HL-60 (cell line): ENCODE results near the gene CDH22.

Source experiments
- DNase-seq, 2 experiments: peaks; one replicate each; pipeline ENCODE4 v3.0.0-alpha.2; 2010 to 2020; ENCODE audit warnings: low read depth in 1 of 2, low spot score in 1 of 2
- H3K27ac ChIP-seq: fragments of 250-450 bp; sonication (Bioruptor Pico); replicated peaks from 2 replicates; pipeline ENCODE4 v1.5.1; 2020; ENCODE audit warnings: mild to moderate bottlenecking, moderate library complexity
- H3K27me3 ChIP-seq: fragments of 250-450 bp; sonication (Bioruptor Pico); 2 replicates; pipeline ENCODE4 v1.5.1; 2021; ENCODE audit warnings: mild to moderate bottlenecking, moderate library complexity; ENCODE audit not compliant: insufficient read depth, poor library complexity, severe bottlenecking
- H3K4me3 ChIP-seq: replicated peaks from 2 replicates; pipeline ENCODE4 v1.5.1; 2011; ENCODE audit warnings: mild to moderate bottlenecking, control low read depth, low read length; ENCODE audit not compliant: insufficient read depth
- GABPA ChIP-seq: IDR thresholded peaks from 2 replicates; pipeline ENCODE4 v1.6.1; 2012; ENCODE audit warnings: low read depth
- POLR2AphosphoS5 ChIP-seq: IDR thresholded peaks from 2 replicates; pipeline ENCODE4 v1.6.1; 2012; ENCODE audit warnings: low read depth
- SPI1 ChIP-seq: IDR thresholded peaks from 2 replicates; pipeline ENCODE4 v1.6.1; 2012; ENCODE audit warnings: low read depth, mild to moderate bottlenecking, borderline replicate concordance
- TF ChIP-seq, protein P1 (sequence below): IDR thresholded peaks from 2 replicates; pipeline ENCODE4 v1.6.1; 2012; ENCODE audit warnings: low read depth; ENCODE audit not compliant: insufficient replicate concordance
- TF ChIP-seq, protein P2 (sequence below): IDR thresholded peaks from one replicate; pipeline ENCODE4 v1.5.1; 2011; ENCODE audit warnings: low read length, control low read depth, inconsistent platforms; ENCODE audit not compliant: insufficient read depth

The CDH22 gene

DNA sequence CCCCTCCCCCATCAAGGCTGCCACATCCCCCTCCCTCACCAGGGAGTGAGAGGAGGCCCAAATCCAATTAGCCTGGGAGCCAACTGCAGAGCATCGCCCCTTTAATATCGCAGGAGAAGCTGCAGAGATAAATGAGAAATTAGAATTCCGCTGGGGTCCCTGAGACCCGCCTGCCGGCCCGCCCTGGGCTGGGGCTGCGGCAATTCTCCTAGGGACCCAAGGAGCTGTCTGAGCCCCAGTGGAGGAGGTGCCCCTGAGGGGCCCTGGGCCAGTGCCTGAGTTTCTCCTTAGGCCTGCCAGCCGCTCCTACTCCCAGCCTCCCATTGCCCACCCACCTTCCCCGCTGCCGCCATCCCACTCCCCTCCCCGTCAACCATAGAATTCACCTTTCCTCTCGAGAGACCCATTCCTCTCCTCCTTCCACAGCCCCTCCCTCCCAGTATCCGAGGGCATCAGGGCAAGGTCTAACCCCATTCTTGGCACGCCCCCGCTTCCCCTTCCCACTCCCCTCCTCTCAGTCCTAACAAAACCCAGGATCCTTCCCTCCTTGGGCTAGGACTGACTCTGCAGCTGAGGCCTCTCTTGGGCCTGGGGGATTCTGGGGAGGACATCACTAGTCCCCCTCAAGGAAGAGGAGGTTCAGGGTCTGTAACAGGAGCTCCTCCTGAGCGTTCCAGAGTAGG lies 20.0 kb upstream of the CDH22 start:
- peaks cover 3% of the 10 kb centered on the region for H3K27me3 ChIP-seq
- no peak for DNase-seq
- TF ChIP-seq, protein P1, sequence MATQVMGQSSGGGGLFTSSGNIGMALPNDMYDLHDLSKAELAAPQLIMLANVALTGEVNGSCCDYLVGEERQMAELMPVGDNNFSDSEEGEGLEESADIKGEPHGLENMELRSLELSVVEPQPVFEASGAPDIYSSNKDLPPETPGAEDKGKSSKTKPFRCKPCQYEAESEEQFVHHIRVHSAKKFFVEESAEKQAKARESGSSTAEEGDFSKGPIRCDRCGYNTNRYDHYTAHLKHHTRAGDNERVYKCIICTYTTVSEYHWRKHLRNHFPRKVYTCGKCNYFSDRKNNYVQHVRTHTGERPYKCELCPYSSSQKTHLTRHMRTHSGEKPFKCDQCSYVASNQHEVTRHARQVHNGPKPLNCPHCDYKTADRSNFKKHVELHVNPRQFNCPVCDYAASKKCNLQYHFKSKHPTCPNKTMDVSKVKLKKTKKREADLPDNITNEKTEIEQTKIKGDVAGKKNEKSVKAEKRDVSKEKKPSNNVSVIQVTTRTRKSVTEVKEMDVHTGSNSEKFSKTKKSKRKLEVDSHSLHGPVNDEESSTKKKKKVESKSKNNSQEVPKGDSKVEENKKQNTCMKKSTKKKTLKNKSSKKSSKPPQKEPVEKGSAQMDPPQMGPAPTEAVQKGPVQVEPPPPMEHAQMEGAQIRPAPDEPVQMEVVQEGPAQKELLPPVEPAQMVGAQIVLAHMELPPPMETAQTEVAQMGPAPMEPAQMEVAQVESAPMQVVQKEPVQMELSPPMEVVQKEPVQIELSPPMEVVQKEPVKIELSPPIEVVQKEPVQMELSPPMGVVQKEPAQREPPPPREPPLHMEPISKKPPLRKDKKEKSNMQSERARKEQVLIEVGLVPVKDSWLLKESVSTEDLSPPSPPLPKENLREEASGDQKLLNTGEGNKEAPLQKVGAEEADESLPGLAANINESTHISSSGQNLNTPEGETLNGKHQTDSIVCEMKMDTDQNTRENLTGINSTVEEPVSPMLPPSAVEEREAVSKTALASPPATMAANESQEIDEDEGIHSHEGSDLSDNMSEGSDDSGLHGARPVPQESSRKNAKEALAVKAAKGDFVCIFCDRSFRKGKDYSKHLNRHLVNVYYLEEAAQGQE: no peak
- no peak for TF ChIP-seq SPI1
- TF ChIP-seq POLR2AphosphoS5: no peak
- no peak for TF ChIP-seq GABPA
- TF ChIP-seq, protein P2, sequence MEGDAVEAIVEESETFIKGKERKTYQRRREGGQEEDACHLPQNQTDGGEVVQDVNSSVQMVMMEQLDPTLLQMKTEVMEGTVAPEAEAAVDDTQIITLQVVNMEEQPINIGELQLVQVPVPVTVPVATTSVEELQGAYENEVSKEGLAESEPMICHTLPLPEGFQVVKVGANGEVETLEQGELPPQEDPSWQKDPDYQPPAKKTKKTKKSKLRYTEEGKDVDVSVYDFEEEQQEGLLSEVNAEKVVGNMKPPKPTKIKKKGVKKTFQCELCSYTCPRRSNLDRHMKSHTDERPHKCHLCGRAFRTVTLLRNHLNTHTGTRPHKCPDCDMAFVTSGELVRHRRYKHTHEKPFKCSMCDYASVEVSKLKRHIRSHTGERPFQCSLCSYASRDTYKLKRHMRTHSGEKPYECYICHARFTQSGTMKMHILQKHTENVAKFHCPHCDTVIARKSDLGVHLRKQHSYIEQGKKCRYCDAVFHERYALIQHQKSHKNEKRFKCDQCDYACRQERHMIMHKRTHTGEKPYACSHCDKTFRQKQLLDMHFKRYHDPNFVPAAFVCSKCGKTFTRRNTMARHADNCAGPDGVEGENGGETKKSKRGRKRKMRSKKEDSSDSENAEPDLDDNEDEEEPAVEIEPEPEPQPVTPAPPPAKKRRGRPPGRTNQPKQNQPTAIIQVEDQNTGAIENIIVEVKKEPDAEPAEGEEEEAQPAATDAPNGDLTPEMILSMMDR: no peak

DNA sequence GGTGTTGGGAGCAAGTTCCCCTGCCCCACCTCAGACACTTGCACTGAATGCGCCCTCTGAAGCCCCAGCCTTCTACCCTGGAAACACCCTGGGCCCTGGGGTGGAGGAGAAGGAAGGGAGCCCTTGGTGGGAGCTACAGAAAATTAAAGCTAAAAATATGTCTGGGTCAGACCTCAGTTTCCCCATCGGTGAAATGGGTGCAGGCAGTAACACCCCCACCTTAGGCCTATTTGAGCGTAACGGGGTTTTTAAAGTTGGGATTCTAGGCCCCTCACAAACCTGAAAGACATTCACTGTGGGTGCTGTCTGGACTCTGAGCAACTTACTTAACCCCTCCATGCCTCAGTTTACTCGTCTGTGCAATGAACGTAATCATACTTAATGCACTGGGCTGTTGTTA lies 19.3 kb upstream of the CDH22 start:
- Histone ChIP-seq H3K27ac (no peak overlapping the region), H3K27me3 (peaks cover 4% of the 10 kb centered on the region), H3K4me3 (no peak overlapping the region)
- TF ChIP-seq SPI1 (no peak), GABPA (no peak), POLR2AphosphoS5 (no peak)
- TF ChIP-seq, protein P1: no peak
- TF ChIP-seq, protein P2: no peak
- no peak for DNase-seq

More for the DNA sequence above, 20.0 kb upstream of the CDH22 start:
- Histone ChIP-seq H3K27ac (no peak overlapping the region), H3K4me3 (no peak overlapping the region)

DNA sequence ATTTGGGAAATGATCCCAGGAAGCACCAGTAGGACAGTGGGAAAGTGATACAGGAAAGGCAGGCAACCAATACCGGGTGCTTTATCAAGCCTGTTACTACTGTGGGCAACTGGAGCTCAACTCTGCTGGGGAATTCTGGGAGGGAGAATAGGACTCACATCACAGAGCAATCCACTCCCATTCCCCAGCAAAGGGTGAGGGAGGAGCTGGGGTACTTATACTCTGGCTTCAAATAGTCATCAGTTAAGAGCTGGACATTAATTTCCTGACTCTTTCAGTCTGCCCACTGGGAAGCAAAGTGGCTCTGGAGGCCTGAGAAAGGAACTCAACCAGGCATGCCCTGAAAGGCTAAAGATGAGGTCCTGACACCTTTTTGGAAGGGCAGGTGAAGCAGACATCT lies 17.5 kb upstream of the CDH22 start:
- Histone ChIP-seq H3K4me3 (no peak overlapping the region), H3K27me3 (peaks cover 11% of the 10 kb centered on the region), H3K27ac (no peak overlapping the region)
- TF ChIP-seq SPI1 (no peak), GABPA (no peak), POLR2AphosphoS5 (no peak)
- TF ChIP-seq, protein P2: no peak
- TF ChIP-seq, protein P1: no peak
- no peak for DNase-seq
